ENCODE measurements around the gene DIS3L2.

DNA sequence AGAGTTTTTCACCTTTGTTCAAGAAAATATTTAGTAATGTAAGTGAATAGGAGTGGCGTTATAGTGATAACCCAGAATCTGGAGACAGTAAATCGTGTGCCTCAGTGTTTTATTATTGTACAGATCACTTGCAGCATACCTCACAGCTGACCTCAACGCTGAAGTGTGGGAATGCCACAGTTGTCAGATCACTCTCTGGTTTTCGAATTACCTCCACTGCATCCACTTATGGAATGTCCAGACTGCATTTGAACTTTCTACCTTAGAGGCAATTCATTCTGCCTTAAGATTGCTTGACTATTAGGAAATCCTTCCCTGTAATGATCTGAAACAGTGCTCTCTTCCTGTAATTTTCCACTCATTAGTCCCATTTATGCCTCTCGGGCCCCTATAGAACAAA is 252.5 kb downstream of the DIS3L2 start:
- TF ChIP-seq, protein P1, sequence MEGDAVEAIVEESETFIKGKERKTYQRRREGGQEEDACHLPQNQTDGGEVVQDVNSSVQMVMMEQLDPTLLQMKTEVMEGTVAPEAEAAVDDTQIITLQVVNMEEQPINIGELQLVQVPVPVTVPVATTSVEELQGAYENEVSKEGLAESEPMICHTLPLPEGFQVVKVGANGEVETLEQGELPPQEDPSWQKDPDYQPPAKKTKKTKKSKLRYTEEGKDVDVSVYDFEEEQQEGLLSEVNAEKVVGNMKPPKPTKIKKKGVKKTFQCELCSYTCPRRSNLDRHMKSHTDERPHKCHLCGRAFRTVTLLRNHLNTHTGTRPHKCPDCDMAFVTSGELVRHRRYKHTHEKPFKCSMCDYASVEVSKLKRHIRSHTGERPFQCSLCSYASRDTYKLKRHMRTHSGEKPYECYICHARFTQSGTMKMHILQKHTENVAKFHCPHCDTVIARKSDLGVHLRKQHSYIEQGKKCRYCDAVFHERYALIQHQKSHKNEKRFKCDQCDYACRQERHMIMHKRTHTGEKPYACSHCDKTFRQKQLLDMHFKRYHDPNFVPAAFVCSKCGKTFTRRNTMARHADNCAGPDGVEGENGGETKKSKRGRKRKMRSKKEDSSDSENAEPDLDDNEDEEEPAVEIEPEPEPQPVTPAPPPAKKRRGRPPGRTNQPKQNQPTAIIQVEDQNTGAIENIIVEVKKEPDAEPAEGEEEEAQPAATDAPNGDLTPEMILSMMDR (IDR thresholded peaks at IDR 0.05): no peak
- TF ChIP-seq POLR2AphosphoS5 (IDR thresholded peaks at IDR 0.05) (no peak), POLR2A (IDR thresholded peaks at IDR 0.05; ENCODE audit: low read depth) (no peak)

Measured in esophagus muscularis mucosa (tissue), 3 donors.